Aortic smooth muscle cell (primary cell): ENCODE measurements around the gene ACCSL. TPM values are rescaled to one million over a fixed set of nuclear protein-coding genes. Genes with fewer than 3 reads are reported as not detected.

Experiments
- total RNA-seq: library from RNA; depleted of rRNA; stranded (reverse); fragments of >200 nt; gene quantifications from 2 replicates; pipeline ENCODE4 v1.2.3, GENCODE V29; 2014

Gene ACCSL
- not detected in 2 replicates for total RNA-seq

GRCh38 chr11:44047931-44048431 lies at the start of gene ACCSL:
ACCSL (plus strand) TSS chr11:44047981; CDS start chr11:44048037, 56 bp downstream.

GRCh38 chr11:44065841-44066731 lies 18.3 kb downstream of the ACCSL start, which contains the start of gene ACCS:
ACCS (plus strand) TSS chr11:44066270; CDS start chr11:44067628, 1,358 bp downstream.

GRCh38 chr11:44095506-44096359 lies 48.0 kb downstream of the ACCSL start, which contains the start of gene EXT2:
EXT2 (plus strand) TSS chr11:44095678; CDS start chr11:44107713, 12,035 bp downstream.

Other genes with a start within 250 kb of the ACCSL start
- 40.6 and 42.4 TPM in 2 replicates for gene ALKBH3, start 167.2 kb upstream of the ACCSL start, total RNA-seq
- 5.4 and 5.8 TPM in 2 replicates for gene C11orf96, start 105.3 kb upstream of the ACCSL start, total RNA-seq
- gene ACCS, start 18.3 kb downstream of the ACCSL start, total RNA-seq, result 8.5 and 10.9 TPM in 2 replicates
- 147 and 159 TPM in 2 replicates for gene EXT2, start 47.7 kb downstream of the ACCSL start, total RNA-seq